GM21717 (cell line): ENCODE data around the gene ENO2.
"Not testable (repeated sequence)": the region's sequence is repeated elsewhere in the genome, so short reads cannot be mapped to it uniquely, and the experiment has no call there.

ENCODE experiments used
- ATAC-seq: cut with Tn5 transposase; IDR thresholded peaks from one replicate; pipeline ENCODE4 v1.9.1; 2021; ENCODE audit warnings: mild to moderate bottlenecking, moderate library complexity; ENCODE audit not compliant: unreplicated experiment

ENO2 gene

GRCh38 chr12:6914246-6914946, at the start of gene ENO2:
ENO2 (plus strand) TSS chr12:6914580; CDS start chr12:6915833, 1,253 bp downstream.
- peak; percentile 73 for ATAC-seq

- ATAC-seq = not testable (repeated sequence)
These were observed 49.1 kb upstream of the ENO2 start for GRCh38 chr12:6865307-6865706.

GRCh38 chr12:6866163-6866919, 48.0 kb upstream of the ENO2 start:
- ATAC-seq = no peak

- ATAC-seq = peak; percentile 15
These were observed 47.4 kb upstream of the ENO2 start for GRCh38 chr12:6866920-6867412.

- ATAC-seq = peak; percentile 45
These were observed 46.8 kb upstream of the ENO2 start, which contains the start of gene TPI1 for GRCh38 chr12:6867413-6868210. TPI1 (plus strand) TSS chr12:6867531; CDS start chr12:6867567, 36 bp downstream.

GRCh38 chr12:6868211-6869048, 46.0 kb upstream of the ENO2 start:
- no peak for ATAC-seq

GRCh38 chr12:6869049-6870021, 45.0 kb upstream of the ENO2 start:
- no peak for ATAC-seq

GRCh38 chr12:6870304-6870703, 44.1 kb upstream of the ENO2 start:
- not testable (repeated sequence) for ATAC-seq

- ATAC-seq = no peak
These were observed 43.1 kb upstream of the ENO2 start for GRCh38 chr12:6871052-6871957.

- no peak for ATAC-seq
These were observed 42.0 kb upstream of the ENO2 start for GRCh38 chr12:6872073-6873048.

GRCh38 chr12:6873094-6874014, 41.0 kb upstream of the ENO2 start, which contains the start of gene SPSB2:
SPSB2 (minus strand) TSS chr12:6873303; CDS start chr12:6872901, 402 bp downstream.
- ATAC-seq = peak; percentile 57

GRCh38 chr12:6874015-6874368, 40.4 kb upstream of the ENO2 start:
- ATAC-seq = not testable (repeated sequence)

GRCh38 chr12:6879824-6880223, 34.6 kb upstream of the ENO2 start:
- not testable (repeated sequence) for ATAC-seq

GRCh38 chr12:6883252-6883651, 31.1 kb upstream of the ENO2 start:
- no peak for ATAC-seq

- no peak for ATAC-seq
These were observed 30.7 kb upstream of the ENO2 start for GRCh38 chr12:6883683-6884082.

GRCh38 chr12:6884539-6884938, 29.8 kb upstream of the ENO2 start:
- no peak for ATAC-seq
